Measurements from ENCODE around the gene PRRC2C. TPM values are rescaled to one million over a fixed set of nuclear protein-coding genes. Genes with fewer than 3 reads are reported as not detected.

PRRC2C gene
- total RNA-seq, 4 donors from 2014 or later = 96.1 to 181 (median 104) TPM

- TF ChIP-seq CTCF (IDR thresholded peaks at IDR 0.05) = no peak
- peak in 1 of 2 donors; percentile 20 for TF ChIP-seq POLR2A (IDR thresholded peaks at IDR 0.05)
- under 1% methylated on average over 17 of the region's 17 CpGs for WGBS
- Histone ChIP-seq H3K27ac (peak overlapping the region; percentile 99), H3K4me1 (peaks cover 50% of the 10 kb centered on the region), H3K4me3 (peak overlapping the region; percentile 100), H3K36me3 (no peaks in the 10 kb centered on the region), H3K9me3 (no peaks in the 10 kb centered on the region), H3K27me3 (no peaks in the 10 kb centered on the region)
- DNase-seq (ENCODE audit: low spot score in 2 of 2) = no peak
Measured at GRCh38 chr1:171486048-171486519, 754 bp downstream of the PRRC2C start.

- H3K27me3 ChIP-seq = no peaks in the 10 kb centered on the region
- no peak for DNase-seq (ENCODE audit: low spot score in 2 of 2)
- no peak overlapping the region for H3K27ac ChIP-seq
- H3K4me3 ChIP-seq = peak overlapping the region; percentile 100
- TF ChIP-seq EP300 (IDR thresholded peaks at IDR 0.05) = no peak
- no peak for TF ChIP-seq CTCF (IDR thresholded peaks at IDR 0.05)
- no peak for TF ChIP-seq POLR2A (IDR thresholded peaks at IDR 0.05)
- no peak for TF ChIP-seq POLR2AphosphoS5 (IDR thresholded peaks at IDR 0.05)
- no peaks in the 10 kb centered on the region for H3K9me3 ChIP-seq
- H3K4me1 ChIP-seq = peaks cover 50% of the 10 kb centered on the region
- H3K36me3 ChIP-seq = no peaks in the 10 kb centered on the region
Measured at GRCh38 chr1:171487038-171487437, 1.7 kb downstream of the PRRC2C start.

- no peak overlapping the region for H3K27ac ChIP-seq
- TF ChIP-seq POLR2A (IDR thresholded peaks at IDR 0.05) = no peak
- no peak for TF ChIP-seq POLR2AphosphoS5 (IDR thresholded peaks at IDR 0.05)
- no peak for TF ChIP-seq CTCF (IDR thresholded peaks at IDR 0.05)
- no peak for TF ChIP-seq EP300 (IDR thresholded peaks at IDR 0.05)
- no peaks in the 10 kb centered on the region for H3K9me3 ChIP-seq
- 39% methylated on average over 6 of the region's 6 CpGs for whole genome bisulfite sequencing
- no peak for DNase-seq (ENCODE audit: low spot score in 2 of 2)
- H3K4me3 ChIP-seq = no peak overlapping the region
- H3K27me3 ChIP-seq = no peaks in the 10 kb centered on the region
- peaks cover 54% of the 10 kb centered on the region for H3K4me1 ChIP-seq
- H3K36me3 ChIP-seq = no peaks in the 10 kb centered on the region
Measured at GRCh38 chr1:171488190-171488929, 3.0 kb downstream of the PRRC2C start.

GRCh38 chr1:171494076-171494475, 8.7 kb downstream of the PRRC2C start:
- Histone ChIP-seq H3K36me3 (no peaks in the 10 kb centered on the region), H3K27me3 (no peaks in the 10 kb centered on the region), H3K27ac (no peak overlapping the region), H3K9me3 (no peaks in the 10 kb centered on the region), H3K4me3 (no peak overlapping the region), H3K4me1 (peaks cover 51% of the 10 kb centered on the region)
- TF ChIP-seq EP300 (IDR thresholded peaks at IDR 0.05) = no peak
- 46% methylated on average over 3 of the region's 3 CpGs for WGBS
- DNase-seq (ENCODE audit: low spot score in 2 of 2) = no peak

- Histone ChIP-seq H3K4me3 (no peak overlapping the region), H3K36me3 (no peaks in the 10 kb centered on the region), H3K9me3 (no peaks in the 10 kb centered on the region), H3K4me1 (peaks cover 39% of the 10 kb centered on the region), H3K27me3 (no peaks in the 10 kb centered on the region), H3K27ac (no peak overlapping the region)
- DNase-seq (ENCODE audit: low spot score in 2 of 2) = no peak
- TF ChIP-seq EP300 (IDR thresholded peaks at IDR 0.05) (no peak), POLR2A (IDR thresholded peaks at IDR 0.05) (no peak), POLR2AphosphoS5 (IDR thresholded peaks at IDR 0.05) (no peak), CTCF (IDR thresholded peaks at IDR 0.05) (no peak)
Measured at GRCh38 chr1:171495444-171495843, 10.1 kb downstream of the PRRC2C start.

GRCh38 chr1:171500304-171500703, 15.0 kb downstream of the PRRC2C start:
- WGBS = 82% methylated on average over 3 of the region's 3 CpGs
- Histone ChIP-seq H3K4me3 (no peak overlapping the region), H3K27me3 (no peaks in the 10 kb centered on the region), H3K4me1 (peaks cover 16% of the 10 kb centered on the region), H3K36me3 (no peaks in the 10 kb centered on the region), H3K27ac (no peak overlapping the region), H3K9me3 (no peaks in the 10 kb centered on the region)
- DNase-seq (ENCODE audit: low spot score in 2 of 2) = no peak
- TF ChIP-seq CTCF (IDR thresholded peaks at IDR 0.05) (no peak), POLR2AphosphoS5 (IDR thresholded peaks at IDR 0.05) (no peak)
